ENCODE results near the gene BLM.

- TF ChIP-seq CTCF (conservative IDR thresholded peaks at IDR 0.05; ENCODE audit: low read depth, low read length) (no peak), EZH2 (IDR thresholded peaks at IDR 0.05; ENCODE audit: borderline replicate concordance, low read depth, low read length, poor library complexity, severe bottlenecking) (no peak)
Observed at GRCh38 chr15:90838544-90838943, 121.4 kb downstream of the BLM start.
